Prostate gland (tissue), 2 donors: ENCODE results near the gene CACNA1S. TPM values are rescaled to one million over a fixed set of nuclear protein-coding genes. Genes with fewer than 3 reads are reported as not detected.

Source experiments
- DNase-seq: peaks from one replicate; pipeline ENCODE4 v3.0.0-alpha.2; 2019; ENCODE audit warnings: low spot score
- H3K27ac ChIP-seq, 2 donors: fragments of 200-600 bp; sonication (generic); 2 replicates each; pipeline ENCODE4 v1.5.1; 2017 to 2019
- H3K27me3 ChIP-seq: fragments of 200-600 bp; sonication (generic); replicated peaks from 2 replicates; pipeline ENCODE4 v1.5.1; 2019; ENCODE audit not compliant: insufficient read depth
- H3K36me3 ChIP-seq, 2 donors: fragments of 200-600 bp; sonication (generic); 1 replicate in 1 of 2; 2 replicates in 1 of 2; pipeline versions ENCODE4 v1.5.1 to v1.8.1; 2017 to 2019
- H3K4me1 ChIP-seq: fragments of 200-600 bp; sonication (generic); replicated peaks from 2 replicates; pipeline ENCODE4 v1.5.1; 2019
- H3K4me3 ChIP-seq, 2 donors: fragments of 200-600 bp; sonication (generic); 2 replicates each; pipeline ENCODE4 v1.5.1; 2017 to 2019
- H3K9me3 ChIP-seq: fragments of 200-600 bp; sonication (generic); 2 replicates; pipeline ENCODE4 v1.5.1; 2017
- CTCF ChIP-seq, 4 experiments: fragments of 200-600 bp in 2 of 4; fragments of 450-650 bp in 2 of 4; sonication (generic) in 2 of 4; IDR thresholded peaks; 1 replicate in 3 of 4; 2 replicates in 1 of 4; pipeline ENCODE4 v1.5.1; 2016 to 2019; ENCODE audit warnings: antibody characterized with exemption in 4 of 4, mild to moderate bottlenecking in 2 of 4, moderate library complexity in 2 of 4
- POLR2A ChIP-seq: fragments of 450-650 bp; IDR thresholded peaks from one replicate; pipeline ENCODE4 v1.6.1; 2016; ENCODE audit warnings: antibody characterized with exemption, mild to moderate bottlenecking
- POLR2AphosphoS5 ChIP-seq: sonication (generic); formaldehyde crosslinking; IDR thresholded peaks from one replicate; pipeline ENCODE4 v1.6.1; 2017; ENCODE audit warnings: antibody characterized with exemption
- WGBS: methylation state at CpG from one replicate; pipeline ENCODE4 v1.1.5; 2018; 5-methylcytosine and 5-hydroxymethylcytosine counted together
- intact Hi-C: fragments of 100-400 bp; cut with DNase I; formaldehyde crosslinking; loops from one replicate; pipeline ENCODE4 v1.14.2; 2022
- total RNA-seq, 2 donors: library from RNA; depleted of rRNA; stranded (reverse); fragments of >200 nt; gene quantifications; one replicate each; pipeline ENCODE4 v1.1.0, GENCODE V29; 2016

The CACNA1S gene
- total RNA-seq, 2 donors from 2014 or later = 0.55 TPM; not detected in 1

GRCh38 chr1:201140235-201140940 lies 28.2 kb upstream of the CACNA1S start:
- TF ChIP-seq POLR2AphosphoS5 (no peak), CTCF (IDR thresholded peaks at IDR 0.05) (no peak), POLR2A (no peak)
- no peak for DNase-seq
- no peak overlapping the region for H3K4me3 ChIP-seq

GRCh38 chr1:201139756-201140155 lies 27.5 kb upstream of the CACNA1S start:
- Histone ChIP-seq H3K27me3 (no peaks in the 10 kb centered on the region), H3K9me3 (no peaks in the 10 kb centered on the region), H3K4me3 (no peak overlapping the region), H3K27ac (no peak overlapping the region), H3K4me1 (no peaks in the 10 kb centered on the region), H3K36me3 (peaks cover 2 to 16% of the 10 kb centered on the region in 2 donors)
- intact Hi-C loops = no loop called here
- 86% methylated on average over 9 of the region's 9 CpGs for WGBS
- TF ChIP-seq POLR2A (no peak), POLR2AphosphoS5 (no peak), CTCF (IDR thresholded peaks at IDR 0.05) (no peak)
- no peak for DNase-seq

More at GRCh38 chr1:201140235-201140940, 28.2 kb upstream of the CACNA1S start:
- Histone ChIP-seq H3K27ac (no peak overlapping the region), H3K36me3 (peaks cover 2 to 21% of the 10 kb centered on the region in 2 donors), H3K27me3 (no peaks in the 10 kb centered on the region), H3K4me1 (no peaks in the 10 kb centered on the region), H3K9me3 (no peaks in the 10 kb centered on the region)
- WGBS = 76% methylated on average over 10 of the region's 10 CpGs
- intact Hi-C loops = no loop called here

- no peaks in the 10 kb centered on the region for H3K9me3 ChIP-seq
- H3K4me1 ChIP-seq = no peaks in the 10 kb centered on the region
- 97% methylated on average over 5 of the region's 5 CpGs for WGBS
- no peak overlapping the region for H3K27ac ChIP-seq
- no peak for DNase-seq
- TF ChIP-seq POLR2AphosphoS5 = no peak
- no peak for TF ChIP-seq CTCF (IDR thresholded peaks at IDR 0.05)
- no peak for TF ChIP-seq POLR2A
- no peak overlapping the region for H3K4me3 ChIP-seq
- peaks cover 0 to 11% of the 10 kb centered on the region in 2 donors for H3K36me3 ChIP-seq
- intact Hi-C loops = no loop called here
- no peaks in the 10 kb centered on the region for H3K27me3 ChIP-seq
Measured at GRCh38 chr1:201139306-201139705, 27.1 kb upstream of the CACNA1S start.

- H3K27ac ChIP-seq = no peak overlapping the region
- H3K9me3 ChIP-seq = no peaks in the 10 kb centered on the region
- WGBS = 72% methylated on average over 6 of the region's 6 CpGs
- no peaks in the 10 kb centered on the region for H3K4me1 ChIP-seq
- intact Hi-C loops = no loop called here
- H3K36me3 ChIP-seq = peaks cover 0 to 3% of the 10 kb centered on the region in 2 donors
- DNase-seq = no peak
- no peaks in the 10 kb centered on the region for H3K27me3 ChIP-seq
- H3K4me3 ChIP-seq = no peak overlapping the region
- TF ChIP-seq CTCF (IDR thresholded peaks at IDR 0.05) = no peak
- no peak for TF ChIP-seq POLR2AphosphoS5
- TF ChIP-seq POLR2A = no peak
Measured at GRCh38 chr1:201138311-201138840, 26.1 kb upstream of the CACNA1S start.
